Measurements from ENCODE around the gene HRCT1. TPM values are rescaled to one million over a fixed set of nuclear protein-coding genes. Genes with fewer than 3 reads are reported as not detected.
A peak's percentile ranks its signal among the peaks of the same experiment; 100 is the strongest.

HRCT1 gene
- total RNA-seq, 1 donor from 2014 or later = 6.2 TPM

- TF ChIP-seq CTCF (IDR thresholded peaks at IDR 0.05; ENCODE audit: borderline replicate concordance) = no peak
- Histone ChIP-seq H3K9me3 (replicated peaks) (no peaks in the 10 kb centered on the region), H3K27me3 (ENCODE audit: low read depth) (no peaks in the 10 kb centered on the region), H3K4me3 (peak overlapping the region; percentile 67), H3K4me1 (peaks cover 72% of the 10 kb centered on the region), H3K27ac (replicated peaks) (peak overlapping the region; percentile 98), H3K36me3 (no peaks in the 10 kb centered on the region)
- no peak for DNase-seq
- intact Hi-C loops (cut with micrococcal nuclease) = loop anchor here (5.0 to 10.0 kb wide), 2 partner anchors 42 to 120 kb away; no protein-coding TSS in a partner anchor
Measured at GRCh38 chr9:35905051-35905781, 786 bp upstream of the HRCT1 start.

GRCh38 chr9:35906923-35907699 lies 1.1 kb downstream of the HRCT1 start:
- Histone ChIP-seq H3K27ac (replicated peaks) (peak overlapping the region; percentile 98), H3K27me3 (ENCODE audit: low read depth) (no peaks in the 10 kb centered on the region), H3K4me1 (peaks cover 89% of the 10 kb centered on the region), H3K4me3 (peak overlapping the region; percentile 67), H3K9me3 (replicated peaks) (no peaks in the 10 kb centered on the region), H3K36me3 (no peaks in the 10 kb centered on the region)
- intact Hi-C loops (cut with micrococcal nuclease) = loop anchor here (5.0 to 10.0 kb wide), 2 partner anchors 40 to 118 kb away; no protein-coding TSS in a partner anchor
- TF ChIP-seq CTCF (IDR thresholded peaks at IDR 0.05; ENCODE audit: borderline replicate concordance) = peak; percentile 35
- peak; percentile 69 for DNase-seq

- H3K27me3 ChIP-seq (ENCODE audit: low read depth) = no peaks in the 10 kb centered on the region
- H3K27ac ChIP-seq (replicated peaks) = peak overlapping the region; percentile 98
- peaks cover 96% of the 10 kb centered on the region for H3K4me1 ChIP-seq
- no peaks in the 10 kb centered on the region for H3K36me3 ChIP-seq
- TF ChIP-seq CTCF (IDR thresholded peaks at IDR 0.05; ENCODE audit: borderline replicate concordance) = no peak
- no peaks in the 10 kb centered on the region for H3K9me3 ChIP-seq (replicated peaks)
- peak overlapping the region; percentile 67 for H3K4me3 ChIP-seq
- intact Hi-C loops (cut with micrococcal nuclease) = loop anchor here (5.0 to 10.0 kb wide), 2 partner anchors 39 to 117 kb away; no protein-coding TSS in a partner anchor
- DNase-seq = peak; percentile 75
Measured at GRCh38 chr9:35907711-35908503, 1.9 kb downstream of the HRCT1 start.

- no peaks in the 10 kb centered on the region for H3K27me3 ChIP-seq (ENCODE audit: low read depth)
- no peaks in the 10 kb centered on the region for H3K36me3 ChIP-seq
- H3K9me3 ChIP-seq (replicated peaks) = no peaks in the 10 kb centered on the region
- H3K4me1 ChIP-seq = peaks cover 91% of the 10 kb centered on the region
- intact Hi-C loops (cut with micrococcal nuclease) = loop anchor here (5.0 to 10.0 kb wide), 2 partner anchors 39 to 116 kb away; no protein-coding TSS in a partner anchor
- peak overlapping the region; percentile 98 for H3K27ac ChIP-seq (replicated peaks)
- no peak for TF ChIP-seq CTCF (IDR thresholded peaks at IDR 0.05; ENCODE audit: borderline replicate concordance)
- peak overlapping the region; percentile 67 for H3K4me3 ChIP-seq
- peak; percentile 59 for DNase-seq
Measured at GRCh38 chr9:35908504-35909125, 2.6 kb downstream of the HRCT1 start.

Data from left ventricle myocardium inferior (tissue), 1 donor.